ENCODE data around the gene DHRSX. TPM values are rescaled to one million over a fixed set of nuclear protein-coding genes. Genes with fewer than 3 reads are reported as not detected.
A peak's percentile ranks its signal among the peaks of the same experiment; 100 is the strongest.
"Not testable (repeated sequence)": the region's sequence is repeated elsewhere in the genome, so short reads cannot be mapped to it uniquely, and the experiment has no call there.

DHRSX gene
- total RNA-seq: 11.0 TPM

GRCh38 chrX:2500803-2501558 is at the start of gene DHRSX, which contains the start of gene ZBED1:
Gene DHRSX, minus strand, starts transcription at chrX:2500976. Its CDS starts 51 bp downstream, at chrX:2500925.
Gene ZBED1, minus strand, starts transcription at chrX:2500976. Its CDS starts 10,257 bp downstream, at chrX:2490719.
- H3K4me3 ChIP-seq (ENCODE audit: low read length): peak within 1 kb of the TSS; percentile 74
- H3K27me3 ChIP-seq (ENCODE audit: insufficient read depth, low read length): no peaks in the 10 kb centered on the region
- H3K4me1 ChIP-seq (ENCODE audit: insufficient read depth, low read length): peaks cover 32% of the 10 kb centered on the region
- H3K9me3 ChIP-seq (ENCODE audit: low read depth, low read length): no peaks in the 10 kb centered on the region

GRCh38 chrX:2549876-2550275 is 49.1 kb upstream of the DHRSX start:
- Histone ChIP-seq H3K4me3 (ENCODE audit: low read length) (no peak overlapping the region), H3K4me1 (ENCODE audit: insufficient read depth, low read length) (no peaks in the 10 kb centered on the region), H3K27me3 (ENCODE audit: insufficient read depth, low read length) (no peaks in the 10 kb centered on the region), H3K9me3 (ENCODE audit: low read depth, low read length) (no peaks in the 10 kb centered on the region)

- no peaks in the 10 kb centered on the region for H3K9me3 ChIP-seq (ENCODE audit: low read depth, low read length)
- H3K4me3 ChIP-seq (ENCODE audit: low read length): no peak overlapping the region
- H3K4me1 ChIP-seq (ENCODE audit: insufficient read depth, low read length): no peaks in the 10 kb centered on the region
- no peaks in the 10 kb centered on the region for H3K27me3 ChIP-seq (ENCODE audit: insufficient read depth, low read length)
Measured at GRCh38 chrX:2548711-2549423, 48.1 kb upstream of the DHRSX start.

- H3K4me3 ChIP-seq (ENCODE audit: low read length): no peak overlapping the region
- no peaks in the 10 kb centered on the region for H3K9me3 ChIP-seq (ENCODE audit: low read depth, low read length)
- no peaks in the 10 kb centered on the region for H3K27me3 ChIP-seq (ENCODE audit: insufficient read depth, low read length)
- H3K4me1 ChIP-seq (ENCODE audit: insufficient read depth, low read length): no peaks in the 10 kb centered on the region
Measured at GRCh38 chrX:2547736-2548135, 47.0 kb upstream of the DHRSX start.

- Histone ChIP-seq H3K27me3 (ENCODE audit: insufficient read depth, low read length) (no peaks in the 10 kb centered on the region), H3K4me3 (ENCODE audit: low read length) (no peak overlapping the region), H3K4me1 (ENCODE audit: insufficient read depth, low read length) (no peaks in the 10 kb centered on the region), H3K9me3 (ENCODE audit: low read depth, low read length) (no peaks in the 10 kb centered on the region)
Measured at GRCh38 chrX:2546496-2546895, 45.7 kb upstream of the DHRSX start.

GRCh38 chrX:2545144-2545543 is 44.4 kb upstream of the DHRSX start:
- no peaks in the 10 kb centered on the region for H3K4me1 ChIP-seq (ENCODE audit: insufficient read depth, low read length)
- H3K27me3 ChIP-seq (ENCODE audit: insufficient read depth, low read length): no peaks in the 10 kb centered on the region
- H3K4me3 ChIP-seq (ENCODE audit: low read length): no peak overlapping the region
- H3K9me3 ChIP-seq (ENCODE audit: low read depth, low read length): no peaks in the 10 kb centered on the region

GRCh38 chrX:2542826-2543521 is 42.2 kb upstream of the DHRSX start:
- Histone ChIP-seq H3K9me3 (ENCODE audit: low read depth, low read length) (no peaks in the 10 kb centered on the region), H3K4me1 (ENCODE audit: insufficient read depth, low read length) (no peaks in the 10 kb centered on the region), H3K4me3 (ENCODE audit: low read length) (no peak overlapping the region), H3K27me3 (ENCODE audit: insufficient read depth, low read length) (no peaks in the 10 kb centered on the region)

- no peaks in the 10 kb centered on the region for H3K27me3 ChIP-seq (ENCODE audit: insufficient read depth, low read length)
- no peak overlapping the region for H3K4me3 ChIP-seq (ENCODE audit: low read length)
- no peaks in the 10 kb centered on the region for H3K4me1 ChIP-seq (ENCODE audit: insufficient read depth, low read length)
- H3K9me3 ChIP-seq (ENCODE audit: low read depth, low read length): no peaks in the 10 kb centered on the region
Measured at GRCh38 chrX:2541603-2542002, 40.8 kb upstream of the DHRSX start.

- Histone ChIP-seq H3K4me1 (ENCODE audit: insufficient read depth, low read length) (no peaks in the 10 kb centered on the region), H3K27me3 (ENCODE audit: insufficient read depth, low read length) (no peaks in the 10 kb centered on the region), H3K9me3 (ENCODE audit: low read depth, low read length) (no peaks in the 10 kb centered on the region), H3K4me3 (ENCODE audit: low read length) (no peak overlapping the region)
Measured at GRCh38 chrX:2540426-2540947, 39.7 kb upstream of the DHRSX start.

GRCh38 chrX:2539586-2539985 is 38.8 kb upstream of the DHRSX start:
- no peaks in the 10 kb centered on the region for H3K4me1 ChIP-seq (ENCODE audit: insufficient read depth, low read length)
- no peaks in the 10 kb centered on the region for H3K27me3 ChIP-seq (ENCODE audit: insufficient read depth, low read length)
- no peaks in the 10 kb centered on the region for H3K9me3 ChIP-seq (ENCODE audit: low read depth, low read length)
- H3K4me3 ChIP-seq (ENCODE audit: low read length): no peak overlapping the region

GRCh38 chrX:2538031-2538757 is 37.4 kb upstream of the DHRSX start:
- no peaks in the 10 kb centered on the region for H3K9me3 ChIP-seq (ENCODE audit: low read depth, low read length)
- H3K4me1 ChIP-seq (ENCODE audit: insufficient read depth, low read length): no peaks in the 10 kb centered on the region
- H3K4me3 ChIP-seq (ENCODE audit: low read length): no peak overlapping the region
- H3K27me3 ChIP-seq (ENCODE audit: insufficient read depth, low read length): no peaks in the 10 kb centered on the region

- H3K4me1 ChIP-seq (ENCODE audit: insufficient read depth, low read length): no peaks in the 10 kb centered on the region
- H3K4me3 ChIP-seq (ENCODE audit: low read length): no peak overlapping the region
- no peaks in the 10 kb centered on the region for H3K9me3 ChIP-seq (ENCODE audit: low read depth, low read length)
- no peaks in the 10 kb centered on the region for H3K27me3 ChIP-seq (ENCODE audit: insufficient read depth, low read length)
Measured at GRCh38 chrX:2536974-2537373, 36.2 kb upstream of the DHRSX start.

GRCh38 chrX:2536141-2536540 is 35.4 kb upstream of the DHRSX start:
- H3K4me1 ChIP-seq (ENCODE audit: insufficient read depth, low read length): no peaks in the 10 kb centered on the region
- no peak overlapping the region for H3K4me3 ChIP-seq (ENCODE audit: low read length)
- no peaks in the 10 kb centered on the region for H3K27me3 ChIP-seq (ENCODE audit: insufficient read depth, low read length)
- H3K9me3 ChIP-seq (ENCODE audit: low read depth, low read length): no peaks in the 10 kb centered on the region

GRCh38 chrX:2534261-2535021 is 33.7 kb upstream of the DHRSX start:
- H3K4me3 ChIP-seq (ENCODE audit: low read length); H3K4me1 ChIP-seq (ENCODE audit: insufficient read depth, low read length); H3K27me3 ChIP-seq (ENCODE audit: insufficient read depth, low read length); H3K9me3 ChIP-seq (ENCODE audit: low read depth, low read length): not testable (repeated sequence)

Measured in mononuclear cell (primary cell).